Hematopoietic multipotent progenitor cell (in vitro differentiated cells): ENCODE data around the gene P4HA2. TPM values are rescaled to one million over a fixed set of nuclear protein-coding genes. Genes with fewer than 3 reads are reported as not detected.
"Not testable (repeated sequence)": the region's sequence is repeated elsewhere in the genome, so short reads cannot be mapped to it uniquely, and the experiment has no call there.

Experiments
- DNase-seq, 3 donors: peaks; one replicate each; pipeline ENCODE4 v3.0.0-alpha.2; 2011 to 2015; ENCODE audit warnings: low read depth in 2 of 3, low spot score in 2 of 3
- small RNA-seq: library from RNA; depleted of rRNA; stranded (forward); fragments of <200 nt; gene quantifications from one replicate; pipeline ENCODE3, GENCODE V24; 2012
- total RNA-seq: library from RNA; depleted of rRNA; stranded (reverse); fragments of >200 nt; gene quantifications from one replicate; pipeline ENCODE4 v1.2.3, GENCODE V29; 2012

P4HA2 gene
- total RNA-seq, 1 donor: 0.54 TPM

GRCh38 chr5:132162945-132163344 lies 64.7 kb downstream of the P4HA2 start:
- no peak for DNase-seq

GRCh38 chr5:132161574-132162326 lies 65.9 kb downstream of the P4HA2 start:
- DNase-seq: not testable (repeated sequence)

DNA sequence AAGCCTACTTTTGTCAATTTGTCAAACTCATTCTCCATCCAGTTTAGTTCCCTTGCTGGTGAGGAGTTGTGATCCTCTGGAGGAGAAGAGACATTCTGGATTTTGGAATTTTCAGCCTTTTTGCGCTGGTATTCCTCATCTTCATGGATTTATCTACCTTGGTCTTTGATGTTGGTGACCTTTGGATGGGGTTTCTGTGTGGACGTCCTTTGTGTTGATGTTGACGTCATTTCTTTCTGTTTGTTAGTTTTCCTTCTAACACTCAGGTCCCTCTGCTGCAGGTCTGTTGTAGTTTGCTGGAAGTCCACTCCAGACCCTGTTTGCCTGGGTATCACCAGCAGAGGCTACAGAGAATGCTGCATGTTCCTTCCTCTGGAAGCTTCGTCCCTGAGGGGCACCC lies 71.2 kb downstream of the P4HA2 start:
- DNase-seq: no peak

DNA sequence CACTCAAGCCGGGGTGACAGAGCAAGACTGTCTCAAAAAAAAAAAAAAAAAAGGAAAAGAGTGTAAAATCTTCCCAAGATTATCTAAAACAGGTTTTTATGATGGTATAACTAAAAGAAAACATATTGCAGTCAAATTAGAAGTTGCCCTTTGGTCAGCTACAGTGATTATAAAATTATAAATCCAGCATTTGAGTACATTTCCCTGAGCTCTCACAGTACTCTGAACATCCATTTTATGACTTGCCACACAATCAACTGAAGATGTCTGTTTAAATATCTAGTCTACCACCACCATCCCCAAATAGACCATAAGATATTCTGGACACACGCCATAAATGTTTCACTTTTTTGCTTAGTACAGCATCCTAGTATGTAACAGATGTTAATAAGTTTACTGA lies 77.1 kb downstream of the P4HA2 start:
- DNase-seq: no peak

- no peak for DNase-seq
Observed at GRCh38 chr5:132147663-132148062, 80.0 kb downstream of the P4HA2 start.

- not testable (repeated sequence) for DNase-seq
Observed at GRCh38 chr5:132145326-132145725, 82.3 kb downstream of the P4HA2 start.

- no peak for DNase-seq
Observed at GRCh38 chr5:132143148-132143547, 84.5 kb downstream of the P4HA2 start.

DNA sequence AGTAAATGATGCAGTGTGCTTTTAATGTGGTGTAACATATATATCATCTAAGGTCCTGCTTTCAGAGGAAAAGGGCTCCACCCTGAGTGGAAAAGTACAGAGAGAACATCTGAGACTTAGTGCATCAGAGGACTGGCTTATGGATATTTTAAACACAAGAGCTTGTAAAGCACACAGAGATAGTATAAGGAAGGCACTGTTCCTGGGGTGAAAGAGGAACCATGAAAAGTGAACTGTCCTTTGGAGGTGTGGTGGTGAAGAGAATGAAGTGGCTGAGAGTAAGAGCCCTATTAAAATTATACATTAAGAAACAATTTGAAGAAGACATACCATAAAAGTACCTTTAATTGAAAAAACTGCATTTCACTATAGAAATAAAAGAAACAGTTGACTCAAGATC lies 85.2 kb downstream of the P4HA2 start:
- DNase-seq: no peak

Small RNAs within 50 kb of the gene (small RNA-seq; reads per million reads assigned to genes)
- gene AC063976.4: not detected

Other genes starting within 250 kb of the P4HA2 start
- gene ACSL6, start 216.2 kb downstream of the P4HA2 start, total RNA-seq: 0.27 TPM
- gene IL3, start 167.2 kb downstream of the P4HA2 start, total RNA-seq: not detected
- not detected for gene CSF2, start 154.1 kb downstream of the P4HA2 start, total RNA-seq
- gene PDLIM4, start 29.8 kb upstream of the P4HA2 start, total RNA-seq: 1.6 TPM
- gene SLC22A4, start 66.5 kb upstream of the P4HA2 start, total RNA-seq: 7.3 TPM
- 12.9 TPM for gene SLC22A5, start 141.9 kb upstream of the P4HA2 start, total RNA-seq